NT2/D1 (cell line): ENCODE measurements around the gene FBXL17.

Experiments
- DNase-seq: peaks from one replicate; pipeline ENCODE4 v3.0.0-alpha.2; 2011; ENCODE audit warnings: low read depth, low spot score
- H3K27me3 ChIP-seq: 2 replicates; pipeline ENCODE4 v1.6.0; 2011; ENCODE audit warnings: mild to moderate bottlenecking; ENCODE audit not compliant: insufficient read length, insufficient read depth
- H3K36me3 ChIP-seq: 2 replicates; pipeline ENCODE4 v1.6.1; 2011; ENCODE audit warnings: mild to moderate bottlenecking, low read length, mixed read lengths; ENCODE audit not compliant: insufficient read depth, insufficient read length
- H3K4me1 ChIP-seq: 2 replicates; pipeline ENCODE4 v1.5.1; 2011; ENCODE audit not compliant: insufficient read depth, insufficient read length
- H3K4me3 ChIP-seq: 2 replicates; pipeline ENCODE4 v1.5.1; 2011; ENCODE audit warnings: low read depth; ENCODE audit not compliant: insufficient read length
- H3K9ac ChIP-seq: 2 replicates; pipeline ENCODE4 v1.6.0; 2011; ENCODE audit warnings: low read depth; ENCODE audit not compliant: insufficient read length
- H3K9me3 ChIP-seq: 2 replicates; pipeline ENCODE4 v1.5.1; 2011; ENCODE audit warnings: mild to moderate bottlenecking, low read length; ENCODE audit not compliant: insufficient read depth
- SUZ12 ChIP-seq: IDR thresholded peaks from 2 replicates; pipeline ENCODE4 v1.6.1; 2011; ENCODE audit not compliant: insufficient read length, insufficient read depth; ENCODE audit errors: extremely low read depth
- YY1 ChIP-seq: IDR thresholded peaks from 2 replicates; pipeline ENCODE4 v1.6.1; 2011; ENCODE audit not compliant: insufficient read length, insufficient read depth
- ZNF274 ChIP-seq: IDR thresholded peaks from 2 replicates; pipeline ENCODE4 v1.6.1; 2011; ENCODE audit warnings: mild to moderate bottlenecking, low read depth, low read length

Gene FBXL17

DNA sequence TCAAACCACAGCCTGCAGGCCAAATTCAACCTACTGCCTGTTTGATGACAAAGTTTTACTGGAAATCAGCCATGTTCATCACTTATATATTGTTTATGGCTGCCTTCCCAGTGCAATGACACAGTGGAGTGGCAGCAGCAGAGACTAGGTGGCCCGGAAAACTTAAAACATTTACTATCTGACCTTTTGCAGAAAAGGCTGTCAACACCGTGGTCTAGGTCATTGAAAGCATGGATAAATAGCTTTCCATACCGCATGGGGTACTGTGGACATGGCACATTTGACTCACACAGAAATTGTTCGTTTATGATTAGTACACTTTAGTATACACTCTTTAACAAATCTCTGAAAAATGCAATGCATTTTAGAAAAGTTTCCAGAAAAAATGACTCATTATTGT lies 412.9 kb downstream of the FBXL17 start:
- Histone ChIP-seq H3K4me1 (no peaks in the 10 kb centered on the region), H3K9ac (no peak overlapping the region), H3K27me3 (no peaks in the 10 kb centered on the region), H3K9me3 (no peaks in the 10 kb centered on the region), H3K36me3 (no peaks in the 10 kb centered on the region), H3K4me3 (no peak overlapping the region)
- TF ChIP-seq YY1 (no peak), SUZ12 (no peak), ZNF274 (no peak)
- no peak for DNase-seq

DNA sequence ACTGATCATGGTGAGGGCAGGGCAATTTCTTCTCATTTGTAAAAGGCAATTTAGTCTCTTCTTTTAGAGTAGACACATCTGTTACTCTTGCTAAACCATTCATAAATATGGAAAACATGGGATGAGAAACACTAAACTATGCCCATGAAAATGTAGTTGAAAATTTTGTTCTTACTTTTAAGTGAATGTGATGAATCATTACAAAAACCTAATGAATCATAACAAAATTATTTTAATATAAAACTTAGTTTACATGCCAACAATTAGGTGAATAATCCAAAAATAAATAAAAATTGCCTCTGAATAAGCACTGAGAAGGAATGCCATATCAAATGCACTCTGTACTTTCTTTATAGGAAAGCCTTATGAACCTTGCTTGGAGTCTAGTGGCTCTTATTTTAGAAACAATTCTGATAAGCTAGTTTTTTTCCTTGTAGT lies 413.5 kb downstream of the FBXL17 start:
- H3K9ac ChIP-seq: no peak overlapping the region
- no peaks in the 10 kb centered on the region for H3K9me3 ChIP-seq
- no peak for TF ChIP-seq SUZ12
- no peak for TF ChIP-seq ZNF274
- TF ChIP-seq YY1: no peak
- H3K36me3 ChIP-seq: no peaks in the 10 kb centered on the region
- H3K4me1 ChIP-seq: no peaks in the 10 kb centered on the region
- DNase-seq: no peak
- H3K27me3 ChIP-seq: no peaks in the 10 kb centered on the region
- H3K4me3 ChIP-seq: no peak overlapping the region

DNA sequence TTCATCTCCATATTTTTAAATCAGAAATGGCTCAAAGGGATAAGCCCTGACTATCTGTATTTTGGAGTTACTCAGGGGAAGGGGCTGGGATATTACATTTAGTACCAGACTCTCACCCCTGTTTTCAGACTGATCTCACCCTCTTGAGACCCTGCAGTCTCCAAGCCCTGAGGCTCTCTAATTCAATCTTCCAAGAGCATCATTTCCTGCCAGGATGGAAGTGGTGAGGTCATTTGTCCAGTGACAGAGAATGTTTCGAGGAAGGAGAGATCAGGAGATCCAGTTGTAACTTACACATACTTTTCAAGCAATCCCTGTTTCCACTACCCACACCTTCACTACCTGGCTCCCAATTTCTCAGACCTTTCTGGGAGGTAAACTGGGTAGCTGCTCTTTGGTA lies 415.7 kb downstream of the FBXL17 start:
- Histone ChIP-seq H3K9ac (no peak overlapping the region), H3K4me1 (no peaks in the 10 kb centered on the region), H3K27me3 (no peaks in the 10 kb centered on the region), H3K9me3 (no peaks in the 10 kb centered on the region), H3K36me3 (no peaks in the 10 kb centered on the region), H3K4me3 (no peak overlapping the region)
- TF ChIP-seq YY1: no peak
- no peak for TF ChIP-seq SUZ12
- TF ChIP-seq ZNF274: no peak
- DNase-seq: no peak

DNA sequence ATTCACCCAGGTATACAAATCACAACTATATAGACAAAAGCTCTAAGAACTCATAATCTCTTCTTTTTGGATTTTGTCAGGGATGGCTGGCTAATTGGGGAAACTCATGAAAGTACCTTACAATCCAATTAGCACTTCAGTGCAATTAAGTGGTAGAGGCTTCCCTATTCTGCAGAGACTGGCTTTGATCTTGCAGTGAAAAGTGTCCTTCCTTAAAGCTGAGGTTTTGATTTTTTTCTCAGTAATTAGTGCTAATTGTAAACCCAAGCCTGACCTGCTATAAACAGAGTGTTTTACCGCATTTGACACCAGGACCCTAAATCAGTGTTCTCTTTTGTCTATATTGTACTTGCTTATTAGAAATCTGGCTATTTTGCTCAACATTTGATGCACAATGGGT lies 417.2 kb downstream of the FBXL17 start:
- TF ChIP-seq SUZ12: no peak
- TF ChIP-seq YY1: no peak
- no peak for TF ChIP-seq ZNF274
- H3K9me3 ChIP-seq: no peaks in the 10 kb centered on the region
- H3K36me3 ChIP-seq: no peaks in the 10 kb centered on the region
- no peak overlapping the region for H3K4me3 ChIP-seq
- H3K27me3 ChIP-seq: no peaks in the 10 kb centered on the region
- no peaks in the 10 kb centered on the region for H3K4me1 ChIP-seq
- H3K9ac ChIP-seq: no peak overlapping the region
- no peak for DNase-seq

DNA sequence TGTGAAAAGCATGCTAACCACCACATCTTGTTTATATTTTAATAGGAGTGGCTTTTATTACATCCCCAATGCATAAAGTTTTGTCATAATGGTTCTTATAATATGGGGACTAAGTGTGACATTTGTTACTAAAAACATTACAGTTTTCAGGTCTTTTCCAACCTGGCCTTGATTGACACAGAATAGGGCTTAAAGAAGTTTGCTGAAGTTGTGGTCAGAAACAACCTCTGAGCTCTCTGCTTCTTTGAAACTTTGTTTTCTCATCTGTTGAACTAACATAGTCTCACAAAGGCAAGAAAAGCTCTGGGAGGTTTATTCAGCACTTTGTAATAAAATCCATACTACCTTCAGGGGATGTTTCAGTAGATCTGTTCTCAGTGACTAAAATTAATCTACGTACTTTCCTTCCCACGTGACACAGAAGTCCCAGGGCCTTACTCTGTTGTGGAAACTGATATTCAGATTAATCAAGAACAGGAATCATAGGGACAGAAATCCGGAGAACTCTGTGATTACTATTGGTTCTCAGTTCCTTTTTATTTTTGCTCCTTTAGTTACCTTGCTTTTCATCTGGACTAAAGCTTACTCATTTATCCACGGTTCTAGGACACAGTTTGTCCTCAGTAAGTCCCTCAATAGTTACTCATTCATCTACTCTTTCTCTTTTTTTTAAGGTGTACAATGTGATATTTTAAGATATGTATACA lies 422.2 kb downstream of the FBXL17 start:
- DNase-seq: no peak
- Histone ChIP-seq H3K36me3 (no peaks in the 10 kb centered on the region), H3K27me3 (no peaks in the 10 kb centered on the region), H3K4me3 (no peak overlapping the region), H3K9me3 (no peaks in the 10 kb centered on the region), H3K4me1 (no peaks in the 10 kb centered on the region), H3K9ac (no peak overlapping the region)
- no peak for TF ChIP-seq SUZ12
- TF ChIP-seq YY1: no peak
- TF ChIP-seq ZNF274: no peak

DNA sequence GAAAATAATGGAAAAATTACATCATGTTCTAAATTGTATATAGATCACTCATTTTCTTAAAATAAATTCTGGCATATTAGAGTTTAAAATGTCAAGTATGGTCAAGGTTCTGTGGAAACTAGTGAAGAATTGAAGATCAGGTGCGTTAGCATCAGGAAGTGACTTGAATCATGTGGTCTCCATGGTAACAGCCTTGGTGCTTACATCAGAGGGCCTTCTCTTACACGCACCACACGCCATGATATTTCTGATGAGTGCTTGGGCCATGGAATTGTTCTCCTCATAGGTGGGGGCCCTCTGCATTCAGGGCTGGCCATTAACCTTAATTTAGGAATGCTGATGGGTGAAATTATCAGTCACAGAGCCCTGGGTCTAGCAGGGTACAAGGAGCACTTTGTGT lies 423.0 kb downstream of the FBXL17 start:
- H3K9me3 ChIP-seq: no peaks in the 10 kb centered on the region
- no peaks in the 10 kb centered on the region for H3K27me3 ChIP-seq
- TF ChIP-seq SUZ12: no peak
- TF ChIP-seq YY1: no peak
- no peak for TF ChIP-seq ZNF274
- no peak overlapping the region for H3K4me3 ChIP-seq
- H3K9ac ChIP-seq: no peak overlapping the region
- H3K36me3 ChIP-seq: no peaks in the 10 kb centered on the region
- no peak for DNase-seq
- no peaks in the 10 kb centered on the region for H3K4me1 ChIP-seq

DNA sequence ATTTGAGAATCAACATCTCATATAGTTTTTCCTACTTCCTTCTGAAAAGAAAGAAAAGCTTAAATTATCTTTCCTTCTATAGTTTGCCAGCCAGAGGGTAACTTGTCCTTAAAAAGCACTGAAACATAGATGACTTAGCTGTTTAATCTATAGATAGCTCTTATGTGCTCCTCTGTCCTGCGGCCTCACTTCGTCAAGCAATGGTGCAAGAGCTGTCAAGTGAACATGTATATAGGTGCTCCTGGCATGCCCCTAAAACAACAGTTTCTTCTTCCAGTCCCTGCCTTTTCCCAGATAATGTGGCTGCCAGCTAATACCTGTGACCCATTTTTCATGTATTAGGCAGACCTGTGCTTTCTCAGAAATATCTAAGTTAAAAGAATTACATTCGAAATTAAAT lies 423.5 kb downstream of the FBXL17 start:
- no peaks in the 10 kb centered on the region for H3K27me3 ChIP-seq
- H3K4me3 ChIP-seq: no peak overlapping the region
- no peaks in the 10 kb centered on the region for H3K36me3 ChIP-seq
- no peaks in the 10 kb centered on the region for H3K9me3 ChIP-seq
- H3K9ac ChIP-seq: no peak overlapping the region
- no peak for DNase-seq
- no peaks in the 10 kb centered on the region for H3K4me1 ChIP-seq
- TF ChIP-seq YY1: no peak
- no peak for TF ChIP-seq SUZ12
- TF ChIP-seq ZNF274: no peak
